ENCODE measurements around the gene ATMIN.

DNA sequence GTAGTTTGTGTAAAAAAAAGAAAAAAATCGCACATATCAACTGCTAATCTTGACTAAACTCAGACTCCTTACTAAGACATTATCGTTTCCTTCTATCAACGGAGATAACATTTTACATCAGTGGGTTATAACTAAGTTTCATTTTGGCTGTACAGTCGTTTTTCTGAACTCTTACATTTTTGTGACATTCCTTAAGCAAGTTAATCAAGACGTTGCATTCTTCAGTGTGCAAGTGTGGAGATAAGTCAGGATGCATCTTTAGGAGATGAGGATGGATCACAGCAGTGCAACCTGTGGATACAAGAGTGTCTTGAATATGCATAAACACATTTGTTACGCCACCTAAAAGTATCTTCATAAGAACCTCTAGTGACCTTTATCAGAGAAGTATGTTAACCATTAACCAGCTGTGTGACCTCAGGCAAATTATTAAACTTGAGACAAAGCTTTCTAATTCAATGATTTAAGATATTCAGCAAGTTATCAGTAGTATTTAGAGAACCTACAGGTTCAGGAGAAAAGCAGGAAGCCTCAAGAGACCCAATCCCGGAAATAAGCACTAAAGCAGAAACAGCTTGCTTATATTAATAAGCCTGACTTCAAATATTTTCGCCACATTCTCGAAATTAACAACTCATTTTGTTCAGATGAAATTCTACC is 38.4 kb upstream of the ATMIN start:
- no peak for TF ChIP-seq EHMT2 (IDR thresholded peaks at IDR 0.05; ENCODE audit: borderline replicate concordance, low read depth, low read length)
- no peak for TF ChIP-seq ZBTB1 (CRISPR knock-in tag; IDR thresholded peaks at IDR 0.05; ENCODE audit: borderline replicate concordance)
- TF ChIP-seq, protein P1, sequence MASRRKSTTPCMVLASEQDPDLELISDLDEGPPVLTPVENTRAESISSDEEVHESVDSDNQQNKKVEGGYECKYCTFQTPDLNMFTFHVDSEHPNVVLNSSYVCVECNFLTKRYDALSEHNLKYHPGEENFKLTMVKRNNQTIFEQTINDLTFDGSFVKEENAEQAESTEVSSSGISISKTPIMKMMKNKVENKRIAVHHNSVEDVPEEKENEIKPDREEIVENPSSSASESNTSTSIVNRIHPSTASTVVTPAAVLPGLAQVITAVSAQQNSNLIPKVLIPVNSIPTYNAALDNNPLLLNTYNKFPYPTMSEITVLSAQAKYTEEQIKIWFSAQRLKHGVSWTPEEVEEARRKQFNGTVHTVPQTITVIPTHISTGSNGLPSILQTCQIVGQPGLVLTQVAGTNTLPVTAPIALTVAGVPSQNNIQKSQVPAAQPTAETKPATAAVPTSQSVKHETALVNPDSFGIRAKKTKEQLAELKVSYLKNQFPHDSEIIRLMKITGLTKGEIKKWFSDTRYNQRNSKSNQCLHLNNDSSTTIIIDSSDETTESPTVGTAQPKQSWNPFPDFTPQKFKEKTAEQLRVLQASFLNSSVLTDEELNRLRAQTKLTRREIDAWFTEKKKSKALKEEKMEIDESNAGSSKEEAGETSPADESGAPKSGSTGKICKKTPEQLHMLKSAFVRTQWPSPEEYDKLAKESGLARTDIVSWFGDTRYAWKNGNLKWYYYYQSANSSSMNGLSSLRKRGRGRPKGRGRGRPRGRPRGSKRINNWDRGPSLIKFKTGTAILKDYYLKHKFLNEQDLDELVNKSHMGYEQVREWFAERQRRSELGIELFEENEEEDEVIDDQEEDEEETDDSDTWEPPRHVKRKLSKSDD (CRISPR knock-in tag; IDR thresholded peaks at IDR 0.05; ENCODE audit: low read depth) = no peak
- no peak for TF ChIP-seq SUZ12 (IDR thresholded peaks at IDR 0.05; ENCODE audit: low read depth, low read length)
- TF ChIP-seq POLR2G (IDR thresholded peaks at IDR 0.05; ENCODE audit: low read depth, low read length) = no peak
- no peak for TF ChIP-seq ZBTB20 (CRISPR knock-in tag; IDR thresholded peaks at IDR 0.05; ENCODE audit: borderline replicate concordance, low read depth)
- TF ChIP-seq IRF2 (CRISPR knock-in tag; IDR thresholded peaks at IDR 0.05) = peak; percentile 42; the same call in 1 of the 2 replicates
- TF ChIP-seq, protein P2, sequence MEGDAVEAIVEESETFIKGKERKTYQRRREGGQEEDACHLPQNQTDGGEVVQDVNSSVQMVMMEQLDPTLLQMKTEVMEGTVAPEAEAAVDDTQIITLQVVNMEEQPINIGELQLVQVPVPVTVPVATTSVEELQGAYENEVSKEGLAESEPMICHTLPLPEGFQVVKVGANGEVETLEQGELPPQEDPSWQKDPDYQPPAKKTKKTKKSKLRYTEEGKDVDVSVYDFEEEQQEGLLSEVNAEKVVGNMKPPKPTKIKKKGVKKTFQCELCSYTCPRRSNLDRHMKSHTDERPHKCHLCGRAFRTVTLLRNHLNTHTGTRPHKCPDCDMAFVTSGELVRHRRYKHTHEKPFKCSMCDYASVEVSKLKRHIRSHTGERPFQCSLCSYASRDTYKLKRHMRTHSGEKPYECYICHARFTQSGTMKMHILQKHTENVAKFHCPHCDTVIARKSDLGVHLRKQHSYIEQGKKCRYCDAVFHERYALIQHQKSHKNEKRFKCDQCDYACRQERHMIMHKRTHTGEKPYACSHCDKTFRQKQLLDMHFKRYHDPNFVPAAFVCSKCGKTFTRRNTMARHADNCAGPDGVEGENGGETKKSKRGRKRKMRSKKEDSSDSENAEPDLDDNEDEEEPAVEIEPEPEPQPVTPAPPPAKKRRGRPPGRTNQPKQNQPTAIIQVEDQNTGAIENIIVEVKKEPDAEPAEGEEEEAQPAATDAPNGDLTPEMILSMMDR (CRISPR knock-in tag; IDR thresholded peaks at IDR 0.05) = no peak
- TF ChIP-seq ZFP37 (CRISPR knock-in tag; IDR thresholded peaks at IDR 0.05; ENCODE audit: borderline replicate concordance) = no peak
- peak; percentile 14; the same call in 1 of the 2 replicates for TF ChIP-seq ERF (CRISPR knock-in tag; IDR thresholded peaks at IDR 0.05)
- TF ChIP-seq, protein P3, sequence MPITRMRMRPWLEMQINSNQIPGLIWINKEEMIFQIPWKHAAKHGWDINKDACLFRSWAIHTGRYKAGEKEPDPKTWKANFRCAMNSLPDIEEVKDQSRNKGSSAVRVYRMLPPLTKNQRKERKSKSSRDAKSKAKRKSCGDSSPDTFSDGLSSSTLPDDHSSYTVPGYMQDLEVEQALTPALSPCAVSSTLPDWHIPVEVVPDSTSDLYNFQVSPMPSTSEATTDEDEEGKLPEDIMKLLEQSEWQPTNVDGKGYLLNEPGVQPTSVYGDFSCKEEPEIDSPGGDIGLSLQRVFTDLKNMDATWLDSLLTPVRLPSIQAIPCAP (CRISPR knock-in tag; IDR thresholded peaks at IDR 0.05; ENCODE audit: low read depth) = no peak
- no peak for TF ChIP-seq YEATS2 (CRISPR knock-in tag; IDR thresholded peaks at IDR 0.05; ENCODE audit: borderline replicate concordance)
